Activated CD8-positive, alpha-beta memory T cell treated with anti-CD3 and anti-CD28 coated beads for 24 hours (primary cell): Measurements from ENCODE around the gene PML.
"Not testable (repeated sequence)": the region's sequence is repeated elsewhere in the genome, so short reads cannot be mapped to it uniquely, and the experiment has no call there.

Source experiments
- DNase-seq: peaks from one replicate; pipeline ENCODE4 v3.0.0-alpha.2; 2020

Gene PML

DNA sequence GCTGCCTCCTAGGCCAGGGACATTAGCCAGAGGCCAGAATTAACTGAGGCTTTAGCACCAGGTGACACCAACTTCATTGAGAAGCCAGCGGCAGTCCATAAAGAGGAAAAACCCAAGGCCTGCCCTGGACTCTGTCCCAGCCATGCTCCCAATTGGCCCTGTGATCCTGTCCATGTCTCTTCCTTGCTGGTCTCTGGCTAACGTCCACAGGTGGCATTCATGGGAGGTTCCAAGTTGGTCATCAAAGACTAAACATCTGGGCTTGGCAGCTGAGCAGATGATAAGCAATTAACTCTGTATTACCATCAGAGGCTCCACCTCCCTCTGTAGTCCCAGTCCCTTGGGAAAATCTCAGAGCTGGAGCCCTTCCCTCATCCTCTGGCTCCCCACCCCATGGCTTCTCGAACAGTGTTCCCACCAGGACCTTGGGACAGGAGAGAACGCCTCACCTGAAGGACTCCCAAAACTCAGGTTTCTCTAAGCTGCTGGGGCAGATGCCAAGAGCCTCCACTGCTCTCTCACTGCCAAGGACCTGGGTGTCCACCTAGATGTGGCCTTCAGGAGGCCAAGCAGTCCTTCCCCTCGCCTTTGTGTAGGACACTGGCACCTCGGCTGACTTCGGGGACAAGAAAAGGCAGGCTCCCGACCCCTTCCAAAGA is 47.4 kb downstream of the PML start:
- no peak for DNase-seq

GRCh38 chr15:74042603-74043424 is 48.3 kb downstream of the PML start:
- DNase-seq, result no peak

DNA sequence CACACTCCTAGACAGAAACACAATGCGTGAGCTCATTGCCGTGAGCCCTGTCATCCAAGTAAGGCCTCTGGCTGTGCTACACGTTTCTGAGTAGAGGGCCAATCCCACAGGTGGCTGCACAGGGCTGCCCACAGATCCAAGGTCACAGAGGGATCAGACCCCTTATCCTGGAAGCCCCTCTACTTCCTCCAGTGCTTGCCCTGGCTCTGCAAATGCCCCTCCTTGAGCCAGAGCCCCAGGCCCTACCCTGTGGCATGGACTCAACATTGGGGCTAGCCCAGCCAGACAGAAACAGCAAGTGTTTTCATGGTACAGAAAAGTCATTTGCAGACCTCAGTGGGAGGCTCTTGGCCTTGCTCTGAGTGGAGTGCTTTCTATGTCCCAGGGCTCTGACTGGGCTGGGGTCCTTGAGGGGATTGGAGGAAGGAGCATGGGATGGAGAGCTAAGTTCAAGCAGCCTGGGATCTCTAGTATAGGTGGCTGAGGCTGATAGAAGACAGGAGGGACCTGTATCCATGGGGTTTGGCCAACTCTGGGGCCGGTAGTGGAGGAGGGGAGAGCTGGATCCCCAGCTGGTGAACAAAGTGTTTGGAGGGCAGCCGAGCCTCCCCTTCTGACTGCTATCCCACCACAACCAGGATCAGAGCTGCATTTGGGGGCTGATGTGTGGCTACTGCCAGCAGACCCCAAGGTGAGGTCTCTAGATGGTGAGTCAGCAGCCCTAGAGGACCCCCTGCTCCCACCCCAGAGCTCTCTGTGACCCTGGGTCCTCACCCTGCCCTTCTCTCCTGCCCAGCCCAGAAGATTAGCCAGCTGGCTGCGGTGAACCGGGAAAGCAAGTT is 49.1 kb downstream of the PML start:
- no peak for DNase-seq

GRCh38 chr15:74044267-74045110 is 50.0 kb downstream of the PML start:
- DNase-seq, result no peak

DNA sequence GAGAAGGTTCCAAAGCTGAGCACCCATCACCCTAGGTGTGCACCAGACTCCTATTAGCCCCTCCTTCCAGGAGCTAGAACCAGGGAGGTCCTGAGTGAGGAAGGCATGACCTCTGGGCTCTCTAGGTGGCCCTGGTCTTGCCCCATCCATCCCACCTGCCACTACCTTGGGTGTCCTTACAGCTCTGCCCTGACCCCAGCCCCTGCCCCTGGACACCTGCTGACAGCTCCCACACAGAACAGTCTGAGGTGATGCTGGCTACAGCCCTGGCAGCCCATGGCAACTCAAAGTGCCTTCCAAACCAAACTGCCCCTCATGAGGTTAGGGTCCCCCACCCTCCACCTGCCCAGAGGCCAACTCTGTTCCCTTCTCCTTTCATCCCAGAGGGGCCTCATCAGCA is 50.7 kb downstream of the PML start:
- DNase-seq, result no peak

DNA sequence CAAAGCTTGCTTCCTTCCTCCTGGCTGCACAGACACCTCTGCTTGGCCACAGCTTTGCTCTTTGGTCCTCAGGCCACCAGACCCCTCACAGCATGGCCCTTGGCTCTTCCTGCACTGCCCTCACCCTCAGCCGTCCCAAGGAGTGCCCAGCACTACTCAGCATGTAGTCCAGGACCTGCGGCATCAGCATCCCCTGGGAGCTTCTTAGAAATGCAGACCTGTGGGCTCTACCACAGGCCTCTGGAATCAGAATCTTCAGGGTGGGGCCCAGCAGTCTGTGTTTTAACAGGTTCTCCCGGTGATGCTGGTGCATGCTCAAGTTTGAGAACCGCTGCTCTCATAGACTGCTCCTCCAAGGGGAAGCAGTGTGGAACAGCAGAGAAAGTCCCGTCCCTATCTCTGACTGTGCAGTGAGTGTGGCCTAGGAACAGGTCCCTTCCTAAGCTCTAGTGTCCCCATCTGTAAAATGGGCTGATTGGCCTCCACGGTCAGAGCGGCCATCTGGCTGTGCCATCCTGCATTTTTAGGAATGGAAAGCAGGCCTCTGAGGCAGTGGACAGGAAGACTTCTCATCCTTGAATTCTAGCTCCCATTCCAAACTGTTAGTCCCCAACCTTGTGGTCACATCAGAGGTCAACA is 51.2 kb downstream of the PML start:
- DNase-seq, result no peak

DNA sequence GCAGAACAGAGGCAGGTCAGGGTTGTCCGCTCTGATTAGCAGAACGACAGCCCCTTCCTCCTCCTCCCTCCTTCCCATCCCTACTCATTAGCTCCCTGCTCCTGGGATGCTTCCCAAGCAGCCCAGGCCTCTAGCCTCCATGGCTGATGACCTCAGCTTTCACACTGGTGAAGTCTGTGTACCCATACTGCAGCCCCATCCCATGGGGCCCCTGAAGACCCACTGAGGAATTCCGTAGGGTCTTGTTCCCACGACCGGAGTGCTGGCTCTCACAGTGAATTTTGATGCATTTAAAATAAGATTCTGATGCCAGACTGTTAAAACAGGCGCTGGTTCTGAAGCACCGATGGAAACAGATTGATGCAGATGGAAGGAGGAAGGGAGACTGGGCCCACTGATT is 51.8 kb downstream of the PML start:
- DNase-seq, result no peak

- DNase-seq, result no peak
These were observed 55.6 kb downstream of the PML start for GRCh38 chr15:74050127-74050526.

- no peak for DNase-seq
These were observed 56.2 kb downstream of the PML start for GRCh38 chr15:74050556-74051234.

DNA sequence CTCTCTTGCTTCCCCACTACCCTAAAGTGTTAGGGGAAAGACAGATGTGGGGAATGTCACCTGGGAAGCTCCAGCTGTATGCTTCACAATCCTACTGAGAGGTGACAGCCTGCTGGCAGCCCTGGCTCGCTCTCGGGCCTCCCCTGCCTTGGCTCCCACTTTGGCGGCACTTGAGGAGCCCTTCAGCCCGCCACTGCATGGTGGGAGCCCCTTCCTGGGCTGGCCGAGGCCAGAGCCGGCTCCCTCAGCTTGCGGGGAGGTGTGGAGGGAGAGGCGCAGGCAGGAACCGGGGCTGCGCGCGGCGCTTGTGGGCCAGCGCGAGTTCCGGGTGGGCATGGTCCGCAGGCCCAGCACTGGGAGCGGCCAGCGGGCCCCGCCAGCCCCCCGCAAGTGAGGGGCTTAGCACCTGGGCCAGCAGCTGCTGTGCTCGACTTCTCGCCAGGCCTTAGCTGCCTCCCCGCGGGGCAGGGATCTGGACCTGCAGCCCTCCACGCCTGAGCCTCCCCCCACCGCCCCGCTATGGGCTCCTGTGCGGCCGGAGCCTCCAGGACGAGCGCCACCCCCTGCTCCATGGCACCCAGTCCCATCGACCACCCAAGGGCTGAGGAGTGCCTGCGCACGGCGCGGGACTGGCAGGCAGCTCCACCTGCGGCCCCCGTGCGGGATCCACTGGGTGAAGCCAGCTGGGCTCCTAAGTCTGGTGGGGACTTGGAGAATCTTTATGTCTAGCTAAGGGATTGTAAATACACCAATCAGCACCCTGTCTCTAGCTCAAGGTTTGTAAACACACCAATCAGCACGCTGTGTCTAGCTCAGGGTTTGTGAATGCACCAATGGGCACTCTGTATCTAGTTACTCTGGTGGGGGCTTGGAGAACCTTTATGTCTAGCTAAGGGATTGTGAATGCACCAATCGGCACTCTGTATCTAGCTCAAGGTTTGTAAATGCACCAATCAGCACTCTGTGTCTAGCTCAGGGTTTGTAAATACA is 58.0 kb downstream of the PML start:
- not testable (repeated sequence) for DNase-seq

- DNase-seq, result no peak
These were observed 59.0 kb downstream of the PML start for GRCh38 chr15:74053517-74053916.

DNA sequence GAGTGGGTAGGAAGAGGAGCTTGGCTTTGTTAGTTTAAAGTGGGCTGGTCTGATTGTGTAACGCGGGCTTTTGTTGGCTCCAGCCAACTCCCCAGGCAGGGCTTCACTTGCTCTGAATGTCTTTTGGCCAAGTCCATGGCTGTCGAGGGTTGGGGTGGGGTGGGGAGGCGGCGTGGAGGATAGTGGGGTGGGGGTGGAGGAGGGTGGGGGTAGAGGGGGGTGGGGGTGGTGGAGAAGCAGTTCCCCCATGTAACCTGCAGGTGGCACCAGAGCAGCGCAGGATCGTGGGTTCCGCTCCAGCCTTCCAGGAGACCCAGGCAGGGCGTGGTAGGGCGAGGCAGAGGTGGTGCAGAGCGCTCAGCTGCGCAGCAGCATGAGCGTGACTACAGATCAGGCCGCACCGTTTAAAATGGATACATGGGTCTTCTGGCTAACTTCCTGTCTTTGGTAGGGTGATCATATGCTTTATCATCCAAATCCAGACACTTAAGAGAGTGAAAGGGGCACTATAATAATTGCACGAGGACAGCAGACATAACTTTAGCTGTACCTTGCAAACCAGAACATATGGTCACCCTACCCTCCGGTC is 59.5 kb downstream of the PML start:
- DNase-seq, result peak; percentile 84

GRCh38 chr15:74055804-74056203 is 61.3 kb downstream of the PML start:
- no peak for DNase-seq

- DNase-seq, result not testable (repeated sequence)
These were observed 61.8 kb downstream of the PML start for GRCh38 chr15:74056330-74056729.

DNA sequence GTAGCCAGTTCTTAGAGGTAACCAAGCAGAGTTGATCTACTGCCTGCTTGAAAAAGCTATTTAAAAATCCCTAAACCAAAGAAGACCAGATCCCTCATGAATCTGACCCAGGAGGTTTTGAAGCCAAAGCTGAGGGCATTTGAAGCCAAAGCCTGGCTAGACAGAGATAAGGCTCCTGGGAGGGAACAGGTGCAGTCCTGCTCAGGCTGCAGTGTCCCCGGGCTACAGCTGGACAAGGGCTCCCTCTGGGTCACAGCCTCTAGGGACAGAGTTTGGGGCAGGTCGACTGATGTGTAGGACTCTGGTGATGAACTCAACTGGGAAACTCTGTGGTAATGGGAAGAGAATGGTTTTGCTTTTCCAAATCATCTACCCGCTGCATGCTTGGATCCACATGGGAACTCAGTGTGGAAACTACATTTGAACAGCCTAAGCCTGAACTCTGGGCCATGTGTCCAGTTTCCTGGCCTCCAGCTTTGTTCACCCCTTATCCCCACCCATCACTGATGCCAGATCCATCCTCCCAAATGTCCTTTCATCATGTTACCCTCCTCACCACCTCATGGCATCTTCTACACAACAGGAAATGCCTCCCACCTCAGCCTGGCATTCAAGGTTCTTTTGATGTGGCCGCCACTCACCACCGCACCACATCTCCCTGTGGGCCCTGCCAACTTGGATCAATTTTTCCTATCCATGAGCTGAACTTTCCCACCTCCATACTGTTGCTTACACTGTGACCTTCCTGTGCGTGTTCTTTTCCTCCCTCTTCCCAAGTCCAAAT is 64.7 kb downstream of the PML start:
- not testable (repeated sequence) for DNase-seq

DNA sequence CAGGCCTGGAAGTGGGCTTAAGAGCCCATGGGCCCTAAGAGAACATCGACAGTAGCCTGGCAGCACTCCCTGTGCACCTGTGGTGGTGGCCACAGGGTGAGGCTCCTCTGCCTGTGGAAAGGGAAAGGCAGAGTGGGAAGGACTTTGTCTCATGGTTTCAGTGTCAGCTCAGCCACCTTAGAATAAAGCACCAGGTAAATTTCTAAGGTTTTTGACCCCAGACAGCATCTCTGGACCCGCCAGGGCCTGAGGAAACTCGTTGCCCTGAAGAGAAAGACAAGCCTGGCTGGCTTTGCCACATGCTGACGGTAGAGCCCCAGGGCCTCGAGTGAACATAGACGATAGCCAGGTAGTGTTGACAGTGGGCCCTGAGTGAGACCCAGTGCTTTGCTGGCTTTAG is 65.7 kb downstream of the PML start:
- DNase-seq, result no peak

- DNase-seq, result no peak
These were observed 67.7 kb downstream of the PML start for GRCh38 chr15:74062236-74062635.

- DNase-seq, result no peak
These were observed 68.2 kb downstream of the PML start for GRCh38 chr15:74062671-74063070.
